Activated naive CD8-positive, alpha-beta T cell (primary cell): Measurements from ENCODE around the gene CYP2C18.

ENCODE experiments used
- H3K27ac Mint-ChIP-seq: one replicate; pipeline ENCODE4 v1.8.0; 2021; ENCODE audit warnings: mixed read lengths
- H3K27me3 Mint-ChIP-seq: one replicate; pipeline ENCODE4 v1.8.0; 2021; ENCODE audit warnings: mixed read lengths
- H3K36me3 Mint-ChIP-seq: one replicate; pipeline ENCODE4 v1.8.0; 2021; ENCODE audit warnings: mixed read lengths
- H3K4me1 Mint-ChIP-seq: one replicate; pipeline ENCODE4 v1.8.0; 2021; ENCODE audit warnings: low read depth, mixed read lengths
- H3K4me3 Mint-ChIP-seq: one replicate; pipeline ENCODE4 v1.8.0; 2021; ENCODE audit warnings: mild to moderate bottlenecking, mixed read lengths
- H3K9me3 Mint-ChIP-seq: one replicate; pipeline ENCODE4 v1.8.0; 2021; ENCODE audit warnings: low read depth, mixed read lengths

Gene CYP2C18

DNA sequence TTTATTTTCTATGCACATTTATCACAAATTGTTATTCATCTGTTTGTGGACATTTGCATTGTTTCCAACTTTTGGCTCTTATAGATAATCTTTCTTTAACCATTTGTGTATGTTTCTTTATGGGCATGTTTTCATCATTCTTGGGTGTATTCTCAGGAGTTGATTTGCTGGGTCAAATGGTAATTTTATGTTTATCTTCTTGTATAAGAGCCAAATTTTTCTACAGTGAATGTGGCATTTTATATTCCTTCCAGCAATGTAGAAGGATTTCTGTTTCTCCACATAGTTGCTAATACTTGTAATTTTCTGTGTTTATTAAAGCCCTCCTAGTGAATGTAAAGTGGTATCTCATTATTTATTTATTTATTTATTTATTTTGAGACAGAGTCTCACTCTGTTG is 100.7 kb downstream of the CYP2C18 start:
- peaks cover 3% of the 10 kb centered on the region for H3K9me3 Mint-ChIP-seq
- H3K4me1 Mint-ChIP-seq = no peaks in the 10 kb centered on the region
- no peak overlapping the region for H3K27ac Mint-ChIP-seq
- no peak overlapping the region for H3K4me3 Mint-ChIP-seq
- no peaks in the 10 kb centered on the region for H3K27me3 Mint-ChIP-seq
- H3K36me3 Mint-ChIP-seq = no peaks in the 10 kb centered on the region

DNA sequence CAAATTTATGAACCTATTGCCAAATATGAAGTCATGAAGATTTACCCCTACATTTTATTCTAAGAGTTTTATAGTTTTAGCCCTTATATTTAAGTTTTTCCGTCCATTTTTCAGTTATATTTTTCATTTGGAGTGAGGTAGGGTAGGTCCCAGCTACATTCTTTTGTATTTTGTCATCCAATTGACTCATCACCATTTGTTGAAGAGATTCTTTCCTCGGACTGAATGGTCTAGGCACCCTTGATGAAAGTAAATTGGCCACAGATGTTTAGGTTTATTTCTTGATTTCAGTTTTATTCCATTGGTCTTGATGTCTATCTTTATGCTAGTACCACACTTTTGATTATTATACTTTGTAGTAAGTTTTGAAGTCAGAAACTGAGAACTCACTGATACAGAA is 101.7 kb downstream of the CYP2C18 start:
- Mint-ChIP-seq H3K27ac (no peak overlapping the region), H3K4me1 (no peaks in the 10 kb centered on the region), H3K36me3 (no peaks in the 10 kb centered on the region), H3K9me3 (peaks cover 3% of the 10 kb centered on the region), H3K27me3 (no peaks in the 10 kb centered on the region), H3K4me3 (no peak overlapping the region)
